Measurements from ENCODE around the gene FTCDNL1. TPM values are rescaled to one million over a fixed set of nuclear protein-coding genes. Genes with fewer than 3 reads are reported as not detected.

FTCDNL1 gene
- polyA plus RNA-seq, 1 donor = 1.2 TPM

- no peak for DNase-seq
These were observed 108.1 kb downstream of the FTCDNL1 start for GRCh38 chr2:199742884-199743283.

GRCh38 chr2:199740111-199740428 is 110.9 kb downstream of the FTCDNL1 start:
- no peak for DNase-seq

GRCh38 chr2:199739413-199740110 is 111.4 kb downstream of the FTCDNL1 start:
- DNase-seq = peak; percentile 52

DNA sequence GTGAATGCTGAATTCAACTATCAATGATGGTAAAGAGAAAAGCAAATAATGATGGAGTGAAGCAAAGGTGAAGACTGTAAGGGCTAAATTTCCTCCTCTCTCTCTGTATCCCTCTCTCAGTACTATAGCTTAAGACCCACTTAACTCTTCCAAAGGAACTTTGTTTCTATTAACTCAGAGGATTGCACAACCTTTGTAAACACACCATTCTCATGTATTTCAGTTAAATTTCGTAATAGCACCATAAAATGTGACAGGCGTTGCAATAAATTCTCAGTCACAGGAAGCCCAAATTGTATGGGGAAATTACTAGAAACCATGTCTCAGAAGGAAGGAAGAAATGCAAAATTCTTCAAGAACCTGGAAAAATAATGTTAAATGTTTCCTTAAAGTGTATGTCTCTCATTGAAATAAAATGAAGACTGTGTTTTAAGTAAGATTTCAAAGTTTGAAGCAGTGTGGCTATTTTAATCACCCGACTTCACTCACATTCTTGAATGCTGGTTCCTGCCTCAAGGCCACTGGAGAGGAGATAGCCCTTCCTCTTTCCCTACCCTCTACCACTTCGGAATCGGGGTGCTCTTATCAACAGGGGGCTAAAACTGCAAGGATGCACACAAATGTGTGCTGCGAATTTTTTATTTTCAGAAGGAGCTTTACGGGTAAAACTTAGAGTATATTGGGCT is 112.1 kb downstream of the FTCDNL1 start:
- no peak for DNase-seq

- no peak for DNase-seq
These were observed 116.3 kb downstream of the FTCDNL1 start for GRCh38 chr2:199734651-199735050.

DNA sequence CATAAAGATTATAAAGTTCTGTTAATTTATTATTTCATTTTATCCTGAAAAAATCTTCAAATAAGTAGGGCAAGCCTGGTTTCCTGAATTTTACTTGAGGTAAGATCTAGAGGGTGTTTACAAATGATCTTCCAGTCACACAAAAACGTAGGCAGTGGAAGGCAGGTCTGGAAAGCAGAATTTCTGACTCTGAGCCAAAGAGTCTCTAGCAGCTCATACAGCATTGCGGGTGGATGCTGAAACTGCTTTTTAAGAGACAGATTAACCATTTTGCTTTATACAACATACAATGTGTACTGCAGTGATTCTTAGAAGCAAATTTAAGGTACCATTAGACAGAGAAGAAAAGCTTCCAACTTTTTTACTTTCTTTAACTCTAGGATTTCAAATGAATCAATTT is 117.0 kb downstream of the FTCDNL1 start:
- no peak for DNase-seq

GRCh38 chr2:199727801-199728200 is 123.2 kb downstream of the FTCDNL1 start:
- DNase-seq = no peak

GRCh38 chr2:199727306-199727705 is 123.7 kb downstream of the FTCDNL1 start:
- DNase-seq = no peak

DNA sequence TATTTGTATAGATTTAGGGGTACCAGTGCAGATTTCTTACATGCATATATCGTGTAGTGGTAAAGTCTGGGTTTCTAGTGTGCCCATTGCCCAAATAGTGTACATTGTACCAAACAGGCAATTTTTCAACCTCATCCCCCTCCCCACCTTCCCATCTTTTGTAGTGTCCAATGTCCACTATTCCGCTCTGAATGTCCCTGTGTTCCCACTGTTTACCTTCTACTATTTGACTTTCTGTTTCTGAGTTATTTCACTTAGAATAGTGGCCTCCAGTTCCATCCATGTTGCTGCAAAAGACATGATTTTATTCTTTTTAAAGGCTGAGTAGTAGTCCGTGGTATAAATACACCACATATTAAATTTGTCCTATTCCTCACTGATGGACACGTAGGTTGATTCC is 132.9 kb downstream of the FTCDNL1 start:
- DNase-seq = no peak

- no peak for DNase-seq
These were observed 133.4 kb downstream of the FTCDNL1 start for GRCh38 chr2:199717587-199717907.

- peak; percentile 63 for DNase-seq
These were observed 134.0 kb downstream of the FTCDNL1 start for GRCh38 chr2:199716807-199717586.

GRCh38 chr2:199713746-199714145 is 137.2 kb downstream of the FTCDNL1 start:
- no peak for DNase-seq

DNA sequence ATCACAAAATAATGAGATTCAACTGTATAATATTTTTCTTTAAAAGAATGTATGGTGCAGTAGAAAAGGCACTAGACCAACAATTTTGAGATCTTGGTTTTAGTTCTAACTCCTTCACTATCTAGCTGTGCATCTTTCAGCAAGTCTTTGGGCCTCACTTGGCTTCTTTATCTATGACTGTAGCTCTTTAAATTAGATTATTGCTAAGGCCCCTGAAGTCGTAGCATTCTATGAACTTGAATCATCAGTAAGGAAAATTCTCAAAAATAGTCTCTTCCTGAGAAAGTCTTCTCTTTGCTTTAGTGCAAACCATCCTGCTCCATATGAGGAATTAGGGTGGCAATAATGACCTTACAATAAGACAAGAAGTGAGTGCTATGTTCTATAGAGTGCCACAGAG is 140.4 kb downstream of the FTCDNL1 start:
- DNase-seq = no peak

Other genes starting within 250 kb of the FTCDNL1 start
- gene C2orf69, start 60.1 kb upstream of the FTCDNL1 start, polyA plus RNA-seq (ENCODE audit: insufficient read length) = 14.7 TPM
- 20.4 TPM for gene TYW5, start 104.3 kb upstream of the FTCDNL1 start, polyA plus RNA-seq (ENCODE audit: insufficient read length)
- 33.5 TPM for gene MAIP1, start 104.4 kb upstream of the FTCDNL1 start, polyA plus RNA-seq (ENCODE audit: insufficient read length)

All from left kidney (tissue), 2 donors.